K562 (cell line): ENCODE data around the gene MICALL2. TPM values are rescaled to one million over a fixed set of nuclear protein-coding genes. Genes with fewer than 3 reads are reported as not detected.

Experiments
- CBFA2T3 ChIP-seq: fragments of 450-650 bp; IDR thresholded peaks from 2 replicates; pipeline ENCODE4 v1.6.1; 2017
- CEBPZ ChIP-seq: fragments of 150-350 bp; IDR thresholded peaks from 2 replicates; pipeline ENCODE4 v1.6.1; 2014; ENCODE audit warnings: low read depth, mild to moderate bottlenecking, low read length, borderline replicate concordance
- CUX1 ChIP-seq: fragments of 200-800 bp; sonication (Bioruptor generic); IDR thresholded peaks from 2 replicates; pipeline ENCODE4 v1.6.1; 2016; ENCODE audit warnings: missing genetic modification characterization, missing compliant biosample characterization
- DDX20 ChIP-seq: fragments of 450-650 bp; IDR thresholded peaks from 2 replicates; pipeline ENCODE4 v1.6.1; 2016; ENCODE audit warnings: missing genetic modification characterization, low read depth, mild to moderate bottlenecking, missing compliant biosample characterization, moderate library complexity
- GABPB1 ChIP-seq: sonication (generic); formaldehyde crosslinking; IDR thresholded peaks from 2 replicates; pipeline ENCODE4 v1.8.0; 2022; ENCODE audit warnings: mild to moderate bottlenecking, missing genetic modification reagents
- MAFG ChIP-seq: fragments of 450-650 bp; conservative IDR thresholded peaks from 2 replicates; pipeline ENCODE4 v1.6.1; 2016; ENCODE audit warnings: missing genetic modification characterization, missing compliant biosample characterization
- NCOR1 ChIP-seq: fragments of 450-650 bp; IDR thresholded peaks from 2 replicates; pipeline ENCODE4 v1.6.1; 2016; ENCODE audit warnings: mild to moderate bottlenecking, moderate library complexity
- POU5F1 ChIP-seq: fragments of 150-350 bp; IDR thresholded peaks from 2 replicates; pipeline ENCODE4 v1.6.1; 2014; ENCODE audit warnings: borderline replicate concordance, low read length, low read depth, mild to moderate bottlenecking; ENCODE audit not compliant: partially characterized antibody
- PPARD ChIP-seq: fragments of 250-450 bp; sonication (Bioruptor Pico); IDR thresholded peaks from 2 replicates; pipeline ENCODE4 v1.8.0; 2022; ENCODE audit warnings: inconsistent platforms, mild to moderate bottlenecking, moderate library complexity
- RAD51 ChIP-seq: fragments of 450-650 bp; IDR thresholded peaks from 2 replicates; pipeline ENCODE4 v1.7.1; 2016; ENCODE audit warnings: low read depth, mild to moderate bottlenecking, borderline replicate concordance
- SAFB ChIP-seq: fragments of 200-400 bp; formaldehyde crosslinking; IDR thresholded peaks from 2 replicates; pipeline ENCODE4 v1.6.1; 2017; ENCODE audit warnings: low read depth, low read length, borderline replicate concordance
- WHSC1 ChIP-seq: IDR thresholded peaks from one replicate; pipeline ENCODE4 v1.6.1; 2012; ENCODE audit warnings: low read length, control low read depth, inconsistent platforms
- ZBTB5 ChIP-seq: fragments of 450-650 bp; IDR thresholded peaks from 2 replicates; pipeline ENCODE4 v1.6.1; 2017; ENCODE audit warnings: antibody characterized with exemption
- ZKSCAN1 ChIP-seq: fragments of 150-350 bp; IDR thresholded peaks from 2 replicates; pipeline ENCODE4 v1.6.1; 2016; ENCODE audit warnings: low read depth, low read length
- ZNF140 ChIP-seq: fragments of 250-450 bp; sonication (Bioruptor Pico); IDR thresholded peaks from 2 replicates; pipeline ENCODE4 v1.8.0; 2021; ENCODE audit warnings: moderate library complexity, mild to moderate bottlenecking, inconsistent platforms
- ZNF551 ChIP-seq: fragments of 250-450 bp; sonication (Bioruptor Pico); IDR thresholded peaks from 2 replicates; pipeline ENCODE4 v1.5.0; 2021; ENCODE audit warnings: mild to moderate bottlenecking, moderate library complexity
- ZNF707 ChIP-seq: fragments of 250-450 bp; sonication (Bioruptor Pico); conservative IDR thresholded peaks from 2 replicates; pipeline ENCODE4 v1.8.0; 2022; ENCODE audit warnings: inconsistent platforms, mild to moderate bottlenecking, moderate library complexity
- polyA plus RNA-seq, 8 experiments: library from polyadenylated mRNA; depleted of rRNA in 4 of 8; stranded (reverse) in 5 of 8; unstranded in 3 of 8; fragments of >200 nt; fragmentation: Nextera tagmentation in 2 of 8; fragmentation: Illumina TruSeq in 1 of 8; extraction: Ambion mirVana in 2 of 8; extraction: Trizol in 1 of 8; gene quantifications; 2 replicates each; pipeline versions ENCODE4 v1.2.1 to v1.2.3, GENCODE V29; 2011 to 2014; ENCODE audit warnings: inconsistent platforms in 1 of 8, missing spikeins in 1 of 8
- total RNA-seq, 7 experiments: library from RNA; depleted of rRNA in 6 of 7; stranded (reverse); fragments of >200 nt in 6 of 7; fragmentation: Illumina TruSeq in 2 of 7; extraction: Trizol in 2 of 7; gene quantifications; 2 replicates each; pipeline versions ENCODE4 v1.2.1 to v1.2.3, GENCODE V29; 2011 to 2021; ENCODE audit warnings: low replicate concordance in 1 of 7

MICALL2 gene
- total and polyA plus RNA-seq, 9 of the 15 experiments (the other 6 are each of a cell fraction or from before 2014, with no cell fraction given) = 1.8 to 103 (median 17.0) TPM

- TF ChIP-seq CUX1 (CRISPR knock-in tag) = no peak
- no peak for TF ChIP-seq PPARD
- no peak for TF ChIP-seq WHSC1
- no peak for TF ChIP-seq NCOR1
- no peak for TF ChIP-seq ZBTB5
- TF ChIP-seq DDX20 (tag) = no peak
- TF ChIP-seq ZNF707 (CRISPR knock-in tag) = no peak
- no peak for TF ChIP-seq ZNF551 (CRISPR knock-in tag)
- no peak for TF ChIP-seq ZNF140 (CRISPR knock-in tag)
- TF ChIP-seq MAFG (tag) = no peak
- no peak for TF ChIP-seq SAFB
- TF ChIP-seq POU5F1 = no peak
- TF ChIP-seq CEBPZ = no peak
- no peak for TF ChIP-seq CBFA2T3
- TF ChIP-seq ZKSCAN1 = no peak
- no peak for TF ChIP-seq RAD51
- no peak for TF ChIP-seq GABPB1
Observed at GRCh38 chr7:1432411-1433082, 26.7 kb downstream of the MICALL2 start (continued).
